PC-3 (cell line): ENCODE measurements around the gene ZSWIM8.
A peak's percentile ranks its signal among the peaks of the same experiment; 100 is the strongest.

Experiments used
- CTCF ChIP-seq: fragments of 300-600 bp; sonication (generic); conservative IDR thresholded peaks from 2 replicates; pipeline ENCODE4 v1.5.1; 2017; ENCODE audit warnings: antibody characterized with exemption, low read depth, mild to moderate bottlenecking, low read length
- EZH2 ChIP-seq: fragments of 300-600 bp; sonication (generic); IDR thresholded peaks from one replicate; pipeline ENCODE4 v1.6.1; 2017; ENCODE audit warnings: antibody characterized with exemption, mild to moderate bottlenecking, low read length; ENCODE audit not compliant: unreplicated experiment

GRCh38 chr10:73819513-73820093 is 34.2 kb downstream of the ZSWIM8 start:
- TF ChIP-seq CTCF (peak; percentile 89), EZH2 (no peak)
